NCI-H2171 (cell line): ENCODE measurements around the gene PTPRG.

ENCODE experiments used
- DNase-seq: peaks from one replicate; lab custom pipeline; 2025; lab: John Stamatoyannopoulos, UW

PTPRG gene

GRCh38 chr3:62189376-62189698, 628.0 kb downstream of the PTPRG start:
- no peak for DNase-seq

DNA sequence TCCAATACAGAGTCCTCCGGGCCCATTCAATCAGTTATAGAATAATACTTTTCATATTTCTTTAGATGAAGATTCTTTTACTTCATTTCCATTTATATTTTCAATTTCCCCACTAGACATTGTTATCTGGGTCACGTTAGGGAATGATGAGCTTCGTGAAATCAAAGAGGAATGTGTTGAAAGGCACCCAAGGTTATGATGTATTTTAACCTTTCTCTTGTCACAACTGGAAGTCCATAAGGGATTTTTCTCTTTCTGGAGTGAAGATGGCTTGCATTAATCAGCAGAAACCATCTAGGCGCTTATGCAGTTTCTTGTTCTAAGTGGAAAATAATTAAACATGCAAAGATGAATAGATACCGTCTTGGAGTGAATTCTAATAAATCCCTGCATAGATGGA, 631.5 kb downstream of the PTPRG start:
- DNase-seq = no peak

DNA sequence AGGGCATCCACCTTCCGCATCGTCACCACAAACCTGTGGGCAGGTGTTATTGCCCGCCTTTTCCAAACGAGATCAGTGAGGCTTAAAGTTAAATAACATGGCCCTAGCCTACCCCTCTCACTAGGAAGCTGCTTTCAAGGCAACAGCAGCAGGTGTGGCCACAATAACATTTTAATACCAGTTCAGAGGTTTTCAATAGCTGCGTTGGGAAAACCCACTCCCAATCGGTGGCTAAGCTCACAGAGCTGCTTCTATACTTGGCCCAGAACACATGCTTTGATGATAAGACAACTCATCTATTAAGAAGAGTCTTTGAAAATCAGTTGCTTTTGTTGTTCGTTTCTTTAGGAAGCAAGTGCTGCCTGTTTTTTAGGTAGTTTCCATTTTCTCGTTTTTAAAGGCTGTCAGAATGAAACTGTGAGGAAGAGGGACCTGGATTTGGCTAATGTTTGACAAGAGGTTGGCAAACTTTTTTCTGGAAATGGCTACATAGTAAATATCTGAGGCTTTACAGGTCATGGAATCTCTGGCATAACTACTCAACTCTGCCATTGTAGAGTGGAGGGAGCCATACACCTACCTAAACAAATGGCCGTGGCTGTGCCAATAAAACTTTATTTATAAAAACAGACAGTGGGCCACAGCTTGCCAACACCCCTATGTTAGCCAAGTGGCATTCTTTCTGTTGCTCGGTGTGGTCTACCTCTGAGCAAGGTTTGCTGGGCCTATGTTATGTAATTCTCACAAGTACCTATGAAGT, 632.4 kb downstream of the PTPRG start:
- no peak for DNase-seq

- DNase-seq = no peak
Measured at GRCh38 chr3:62197350-62198012, 636.1 kb downstream of the PTPRG start.

DNA sequence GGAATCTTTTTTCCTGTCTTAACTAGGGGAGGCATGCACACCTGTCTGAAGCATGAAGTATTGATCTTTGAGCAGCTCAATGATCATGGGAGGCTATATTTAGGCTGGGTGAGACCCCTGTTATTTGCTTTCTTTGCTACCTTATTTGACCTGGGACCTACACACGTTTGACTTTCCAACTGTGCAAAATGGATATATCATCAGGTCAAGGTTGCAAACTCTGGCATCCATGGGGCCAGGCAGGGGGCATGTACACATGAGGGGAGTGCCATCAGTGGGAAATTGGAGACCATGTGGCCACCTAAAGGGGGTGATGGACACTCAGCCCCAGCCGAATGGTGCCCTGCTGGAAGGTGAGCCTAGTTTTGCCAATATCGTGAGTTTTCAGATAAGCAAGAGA, 637.8 kb downstream of the PTPRG start:
- no peak for DNase-seq

DNA sequence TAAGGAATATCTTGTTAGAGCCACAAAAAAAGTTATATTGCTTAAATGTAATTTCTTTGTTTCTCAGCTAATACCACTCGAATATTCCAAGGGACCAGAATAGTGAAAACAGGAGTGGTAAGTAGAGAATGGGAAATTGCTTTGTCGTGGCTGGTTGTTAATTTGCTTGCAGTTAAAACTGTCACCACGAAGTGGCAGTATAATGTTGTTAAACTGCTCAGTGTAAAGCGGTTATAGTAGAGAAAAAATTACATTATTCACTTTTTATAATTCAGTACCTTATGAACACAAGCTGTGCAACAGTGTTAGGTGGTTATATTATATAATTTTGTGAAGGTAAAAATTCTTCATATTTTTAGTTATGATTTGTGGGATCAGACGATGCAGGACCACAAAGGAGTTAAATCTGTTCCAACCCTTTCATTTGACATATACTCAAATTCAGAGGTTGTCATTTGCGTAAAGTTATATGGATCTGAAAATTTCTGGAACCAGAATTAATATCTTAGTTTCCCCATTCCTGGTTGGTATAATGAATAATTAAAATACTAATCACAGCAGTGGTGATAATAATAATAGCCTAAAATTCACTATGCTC, 640.2 kb downstream of the PTPRG start:
- DNase-seq = peak; percentile 9

DNA sequence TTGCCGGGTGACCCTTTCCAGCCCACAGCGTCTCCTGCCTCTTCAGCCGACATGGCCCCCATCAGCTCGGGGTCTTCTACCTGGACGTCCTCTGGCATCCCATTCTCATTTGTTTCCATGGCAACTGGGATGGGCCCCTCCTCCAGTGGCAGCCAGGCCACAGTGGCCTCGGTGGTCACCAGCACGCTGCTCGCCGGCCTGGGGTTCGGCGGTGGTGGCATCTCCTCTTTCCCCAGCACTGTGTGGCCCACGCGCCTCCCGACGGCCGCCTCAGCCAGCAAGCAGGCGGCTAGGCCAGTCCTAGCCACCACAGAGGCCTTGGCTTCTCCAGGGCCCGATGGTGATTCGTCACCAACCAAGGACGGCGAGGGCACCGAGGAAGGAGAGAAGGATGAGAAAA, 641.8 kb downstream of the PTPRG start:
- DNase-seq = no peak

DNA sequence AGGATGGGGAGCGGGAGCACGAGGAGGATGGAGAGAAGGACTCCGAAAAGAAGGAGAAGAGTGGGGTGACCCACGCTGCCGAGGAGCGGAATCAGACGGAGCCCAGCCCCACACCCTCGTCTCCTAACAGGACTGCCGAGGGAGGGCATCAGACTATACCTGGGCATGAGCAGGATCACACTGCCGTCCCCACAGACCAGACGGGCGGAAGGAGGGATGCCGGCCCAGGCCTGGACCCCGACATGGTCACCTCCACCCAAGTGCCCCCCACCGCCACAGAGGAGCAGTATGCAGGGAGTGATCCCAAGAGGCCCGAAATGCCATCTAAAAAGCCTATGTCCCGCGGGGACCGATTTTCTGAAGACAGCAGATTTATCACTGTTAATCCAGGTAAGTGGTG, 642.2 kb downstream of the PTPRG start:
- DNase-seq = no peak

DNA sequence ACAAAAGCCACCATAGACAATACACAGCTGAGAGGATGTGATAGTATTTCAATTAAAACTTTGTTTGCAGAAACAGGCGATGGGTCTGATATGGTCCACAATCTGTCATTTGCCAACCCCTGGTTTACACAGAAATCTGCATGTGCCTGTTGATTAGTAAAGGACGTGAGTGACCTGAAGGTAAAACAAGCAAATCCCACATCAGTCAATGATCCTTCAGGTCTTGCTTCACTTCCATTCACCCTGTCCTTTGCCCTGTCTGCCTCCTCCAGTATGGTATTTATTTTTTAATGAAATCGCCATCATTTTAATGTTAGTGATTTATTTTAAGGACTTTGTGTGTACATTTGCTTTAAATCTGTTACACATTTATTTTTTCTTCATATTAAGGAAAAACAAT, 645.8 kb downstream of the PTPRG start:
- DNase-seq = no peak

GRCh38 chr3:62208385-62208784, 647.0 kb downstream of the PTPRG start:
- DNase-seq = no peak

DNA sequence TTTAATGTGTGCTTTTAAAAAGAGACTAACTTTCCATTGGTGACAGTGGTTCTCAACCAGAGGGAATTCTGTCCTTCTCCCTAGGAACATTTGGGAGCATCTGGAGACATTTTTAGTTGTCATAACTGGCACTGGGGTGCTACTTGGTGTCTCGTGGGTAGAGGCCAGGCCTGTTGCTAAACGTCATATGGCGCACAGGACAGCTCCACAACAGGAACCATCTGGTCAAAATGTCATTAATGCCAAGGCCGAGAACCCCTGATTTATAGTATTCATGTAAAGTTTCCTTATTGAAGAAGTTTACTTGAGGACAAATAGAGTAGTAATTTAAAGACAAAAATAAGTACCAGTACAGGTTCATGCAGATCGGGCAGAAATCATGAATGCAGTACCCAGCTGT, 647.7 kb downstream of the PTPRG start:
- DNase-seq = no peak

- no peak for DNase-seq
Measured at GRCh38 chr3:62210011-62210410, 648.6 kb downstream of the PTPRG start.

DNA sequence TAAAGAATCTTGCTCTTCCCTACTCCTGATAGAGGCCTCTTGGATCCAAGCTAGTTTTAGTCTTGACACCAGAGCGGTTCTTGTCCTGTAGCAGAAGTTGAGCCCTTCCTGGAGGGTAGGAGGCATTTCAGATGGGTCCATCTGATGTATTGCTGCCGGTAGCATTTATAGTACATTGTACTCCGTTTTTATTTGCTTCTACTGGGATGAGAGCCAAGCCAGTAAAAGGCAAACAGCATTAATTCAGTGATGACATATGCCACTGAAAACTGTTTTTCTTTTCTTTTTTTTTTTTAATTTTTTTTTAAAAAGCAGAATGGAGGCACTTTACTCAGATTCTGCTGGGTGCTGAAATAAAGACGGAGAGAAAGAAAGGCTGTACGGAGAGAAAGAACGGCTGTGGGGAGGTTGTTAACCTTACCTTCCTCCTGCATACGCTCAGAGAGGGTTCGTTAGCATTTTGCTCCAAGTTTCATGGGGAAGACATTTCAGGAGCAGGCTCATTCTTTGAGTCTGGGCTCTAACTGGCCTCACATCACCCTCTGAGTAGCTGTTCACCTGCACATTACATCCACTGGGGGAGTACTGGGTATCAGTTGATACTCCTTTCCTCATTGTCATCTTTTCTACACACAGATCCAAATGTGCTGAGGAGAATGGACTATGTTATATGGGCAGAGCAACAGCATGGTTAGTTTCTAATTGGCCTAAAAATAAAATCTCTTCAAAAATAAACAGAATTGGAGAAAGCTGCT, 650.5 kb downstream of the PTPRG start:
- DNase-seq = peak; percentile 12

GRCh38 chr3:62214850-62215249, 653.5 kb downstream of the PTPRG start:
- DNase-seq = no peak

GRCh38 chr3:62220616-62221015, 659.2 kb downstream of the PTPRG start:
- DNase-seq = no peak

- no peak for DNase-seq
Measured at GRCh38 chr3:62225051-62225450, 663.7 kb downstream of the PTPRG start.

GRCh38 chr3:62226601-62227339, 665.4 kb downstream of the PTPRG start:
- DNase-seq = no peak

DNA sequence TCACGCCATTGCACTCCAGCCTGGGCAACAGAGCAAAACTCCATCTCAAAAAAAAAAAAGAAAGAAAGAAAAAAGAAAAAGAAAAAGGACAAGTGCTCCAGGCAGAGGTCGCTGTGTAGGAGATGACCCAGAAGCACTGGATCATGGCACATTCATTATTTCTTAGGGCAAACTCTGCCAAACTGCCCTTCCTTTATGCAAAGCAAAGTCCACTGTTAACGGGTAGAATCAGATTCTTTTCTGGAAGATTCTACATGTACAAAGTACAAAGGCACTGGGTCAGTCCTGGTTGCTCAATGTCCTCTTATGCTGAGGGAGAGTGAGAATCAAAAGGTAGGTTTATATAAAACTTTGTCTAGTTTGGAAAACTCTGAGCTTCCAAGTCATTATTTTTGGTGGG, 667.1 kb downstream of the PTPRG start:
- DNase-seq = no peak

DNA sequence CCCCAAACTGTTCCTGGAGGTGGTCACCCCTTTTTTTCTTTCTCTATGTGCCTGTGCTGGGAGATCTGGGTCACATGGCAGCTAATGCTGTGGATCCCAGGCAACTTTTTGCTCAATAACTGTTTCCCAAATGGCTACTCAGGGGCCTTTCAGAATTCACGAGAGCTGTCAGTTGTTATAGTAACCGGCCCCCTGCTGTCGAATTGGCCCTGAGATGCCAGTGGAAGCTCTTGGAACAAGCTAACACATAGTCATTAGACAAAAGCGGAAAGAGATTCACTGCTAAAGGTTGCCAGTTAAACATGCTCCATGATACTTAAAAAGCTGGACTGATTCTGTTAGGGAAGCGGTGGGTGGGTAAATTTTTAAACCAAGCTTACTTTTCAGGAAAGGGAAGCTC, 667.8 kb downstream of the PTPRG start:
- DNase-seq = no peak

DNA sequence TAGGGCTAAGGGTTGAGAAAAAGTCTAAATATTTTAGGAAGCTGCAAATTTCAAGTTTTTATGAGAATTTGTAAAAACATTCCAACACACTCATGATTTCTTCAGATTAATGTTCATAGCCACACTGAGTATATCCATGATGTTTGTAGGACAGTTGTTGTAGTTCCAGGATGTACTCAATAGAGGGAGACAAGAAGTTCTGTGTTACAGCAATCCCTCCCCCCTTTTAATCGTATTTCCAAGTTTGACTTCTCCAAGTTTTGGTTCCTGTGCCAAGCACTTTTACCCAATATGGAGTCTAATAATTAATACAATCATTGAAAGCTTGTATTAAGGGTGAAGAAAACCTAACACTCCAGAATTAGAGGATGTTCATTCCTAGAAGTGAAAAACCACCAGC, 668.5 kb downstream of the PTPRG start:
- DNase-seq = no peak

- DNase-seq = no peak
Measured at GRCh38 chr3:62233065-62233464, 671.7 kb downstream of the PTPRG start.

DNA sequence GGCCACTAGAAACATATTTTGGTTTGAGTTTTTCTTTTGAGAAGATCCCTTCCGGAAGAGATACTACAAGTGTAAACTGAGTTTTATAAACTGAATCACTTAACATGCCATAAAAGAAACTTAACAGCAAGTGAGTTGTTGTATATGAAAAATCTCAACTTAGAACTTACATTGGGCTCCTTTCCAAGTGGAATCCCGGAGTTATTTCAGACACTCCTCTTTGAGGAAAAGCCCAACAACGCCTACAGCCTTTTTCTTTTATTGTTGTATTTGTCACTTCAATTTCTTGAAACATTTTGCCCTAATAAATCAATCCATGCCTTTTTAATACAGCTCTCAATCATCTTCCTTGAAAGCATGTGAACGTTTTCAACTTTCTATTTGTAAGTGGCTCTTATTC, 674.6 kb downstream of the PTPRG start:
- DNase-seq = no peak
